ENCODE results near the gene TRAM2. TPM values are rescaled to one million over a fixed set of nuclear protein-coding genes. Genes with fewer than 3 reads are reported as not detected.

TRAM2 gene
- total and polyA plus RNA-seq, 2 of the 4 experiments (the other 2 are of a cell fraction), result 77.2 to 95.7 TPM

GRCh38 chr6:52545406-52546119 lies 31.3 kb downstream of the TRAM2 start:
- Histone ChIP-seq H3K27ac (ENCODE audit: insufficient read depth, low read length) (peak overlapping the region; percentile 79), H3K23ac (ENCODE audit: low read depth, low read length) (peak overlapping the region; percentile 97), H3K27me3 (ENCODE audit: control insufficient read depth, insufficient read depth, low read length) (no peaks in the 10 kb centered on the region), H3K4me2 (ENCODE audit: low read depth, low read length) (peak overlapping the region; percentile 25), H3K79me1 (ENCODE audit: low read depth in 1 of 2, low read length in 2 of 2) (peaks cover 38 to 91% of the 10 kb centered on the region in 2 experiments; a peak in 3 of 4 replicates), H2AK5ac (ENCODE audit: low read depth, low read length) (peak overlapping the region; percentile 90), H2BK5ac (ENCODE audit: low read depth, low read length, poor library complexity, severe bottlenecking) (peak overlapping the region; percentile 97), H4K5ac (ENCODE audit: low read depth, low read length) (peak overlapping the region; percentile 54), H3K56ac (ENCODE audit: extremely low read depth, insufficient read depth, low read length) (peak overlapping the region; percentile 48; the same call in 1 of the 2 replicates), H2AK9ac (replicated peaks; ENCODE audit: low read depth, low read length, poor library complexity) (peak overlapping the region; percentile 74), H4K8ac (ENCODE audit: low read depth in 2 of 2, low read length in 2 of 2) (peak overlapping the region; percentile 69 to 88), H3K4me1 (ENCODE audit: control insufficient read depth, insufficient read depth, low read length) (peaks cover 64% of the 10 kb centered on the region), H4K91ac (ENCODE audit: insufficient read depth, low read depth, low read length) (peak overlapping the region; percentile 90), H3K9ac (ENCODE audit: low read depth, low read length) (peak overlapping the region; percentile 16; the same call in 1 of the 2 replicates), H3K4ac (ENCODE audit: low read depth, low read length) (peak overlapping the region; percentile 98), H3K9me1 (ENCODE audit: insufficient read depth, low read length) (peaks cover 60% of the 10 kb centered on the region), H3K18ac (ENCODE audit: low read depth, low read length) (peak overlapping the region; percentile 54), H3K36me3 (ENCODE audit: control insufficient read depth, insufficient read depth, low read length) (peaks cover 14% of the 10 kb centered on the region; the same call in 1 of the 2 replicates), H3K4me3 (ENCODE audit: insufficient read depth, low read depth, low read length) (no peak overlapping the region), H2AFZ (replicated peaks; ENCODE audit: low read length, poor library complexity) (peak overlapping the region; percentile 26), H2BK15ac (ENCODE audit: low read depth, low read length) (peak overlapping the region; percentile 47; the same call in 2 of the 3 replicates), H2BK120ac (ENCODE audit: low read depth, low read length) (peak overlapping the region; percentile 97), H3K14ac (replicated peaks; ENCODE audit: low read depth, low read length) (peak overlapping the region; percentile 69), H4K20me1 (ENCODE audit: insufficient read depth, low read length) (peaks cover 31% of the 10 kb centered on the region), H2BK20ac (ENCODE audit: low read depth, low read length) (peak overlapping the region; percentile 71), H3K9me3 (ENCODE audit: control insufficient read depth, insufficient read depth, low read length) (no peaks in the 10 kb centered on the region)
- ATAC-seq (ENCODE audit: low read depth), result no peak
- no peak for DNase-seq
- ChIA-PET CTCF (no interaction called here), POLR2A (ENCODE audit: unreplicated experiment) (no interaction called here)
- 100% methylated on average over 2 of the region's 6 CpGs; no CpG with 5 or more reads in 1 of the 2 experiments for WGBS, 2 experiments (ENCODE audit: extremely low coverage in 2 of 2, insufficient read length in 1 of 2)
- BruUV-seq (replicated peaks), result no TSS peak
- in situ Hi-C loops (cut with MboI; ENCODE audit: low sequenced_read_pairs), result no loop called here
- intact Hi-C loops (cut with micrococcal nuclease), result no loop called here
- dilution Hi-C loops (cut with HindIII; ENCODE audit: low sequenced_read_pairs, unreplicated experiment), result no loop called here
- TF ChIP-seq ELK1 (IDR thresholded peaks at IDR 0.05; ENCODE audit: borderline replicate concordance, low read depth, low read length), result no peak
- no peak for TF ChIP-seq MAZ (IDR thresholded peaks at IDR 0.05; ENCODE audit: borderline replicate concordance, low read depth, low read length)
- no peak for TF ChIP-seq NFE2L2 (IDR thresholded peaks at IDR 0.05; ENCODE audit: low read depth, low read length)
- no peak for TF ChIP-seq MAFK (IDR thresholded peaks at IDR 0.05; ENCODE audit: low read depth, low read length)
- TF ChIP-seq CEBPB (IDR thresholded peaks at IDR 0.05; ENCODE audit: low read depth, low read length), result no peak
- TF ChIP-seq RFX5 (IDR thresholded peaks at IDR 0.05; ENCODE audit: low read depth, low read length), result no peak
- no peak for TF ChIP-seq CTCF (conservative IDR thresholded peaks at IDR 0.05; ENCODE audit: low read depth, low read length)
- no peak for TF ChIP-seq BHLHE40 (IDR thresholded peaks at IDR 0.05; ENCODE audit: low read depth, low read length)
- TF ChIP-seq RAD21 (IDR thresholded peaks at IDR 0.05; ENCODE audit: low read length), result no peak
- TF ChIP-seq USF2 (IDR thresholded peaks at IDR 0.05; ENCODE audit: low read depth, low read length), result no peak
- no peak for TF ChIP-seq MXI1 (IDR thresholded peaks at IDR 0.05; ENCODE audit: borderline replicate concordance, low read depth, low read length)
- TF ChIP-seq CHD1 (IDR thresholded peaks at IDR 0.05; ENCODE audit: low read depth, low read length), result no peak
- TF ChIP-seq FOS (IDR thresholded peaks at IDR 0.05; ENCODE audit: low read depth, low read length), result no peak
- TF ChIP-seq RCOR1 (IDR thresholded peaks at IDR 0.05; ENCODE audit: insufficient replicate concordance, low read length), result no peak

All from IMR-90 (cell line).